ENCODE measurements around the gene RER1.
A peak's percentile ranks its signal among the peaks of the same experiment; 100 is the strongest.

The RER1 gene

DNA sequence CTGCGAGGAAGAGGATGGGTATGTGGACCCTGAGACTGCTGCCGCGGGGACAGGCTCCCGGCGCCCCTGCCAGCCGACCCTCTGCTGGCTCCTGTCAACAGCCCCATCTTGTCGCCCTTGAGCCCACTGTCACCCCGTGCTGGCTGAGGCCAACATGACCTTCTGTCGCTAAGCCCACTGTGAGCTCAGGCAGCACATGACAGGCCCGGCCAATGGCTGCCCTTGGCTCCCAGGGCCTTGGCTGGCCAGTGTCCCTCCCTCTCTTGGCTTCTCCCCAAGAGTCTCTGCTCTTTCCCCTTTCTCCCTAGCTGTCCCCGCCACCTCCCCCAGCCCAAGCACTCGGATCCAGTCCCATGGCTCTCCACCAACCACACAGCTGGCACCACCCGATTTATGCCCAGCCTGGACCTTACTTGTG, 17.2 kb downstream of the RER1 start:
- DNase-seq: no peak

- no peak for DNase-seq
These were observed 18.1 kb downstream of the RER1 start for GRCh38 chr1:2409745-2410144.

- no peak for DNase-seq
These were observed 20.3 kb downstream of the RER1 start for GRCh38 chr1:2411801-2412394.

GRCh38 chr1:2412395-2412772, 20.7 kb downstream of the RER1 start, which contains the start of gene PEX10:
Gene PEX10, minus strand, starts transcription at chr1:2412564. Its CDS starts 62 bp downstream, at chr1:2412502.
- DNase-seq: peak; percentile 97

- no peak for DNase-seq
These were observed 21.3 kb downstream of the RER1 start for GRCh38 chr1:2412773-2413494.

- DNase-seq: no peak
These were observed 22.1 kb downstream of the RER1 start for GRCh38 chr1:2413495-2414296.

GRCh38 chr1:2414297-2414958, 22.8 kb downstream of the RER1 start:
- DNase-seq: peak; percentile 71

DNA sequence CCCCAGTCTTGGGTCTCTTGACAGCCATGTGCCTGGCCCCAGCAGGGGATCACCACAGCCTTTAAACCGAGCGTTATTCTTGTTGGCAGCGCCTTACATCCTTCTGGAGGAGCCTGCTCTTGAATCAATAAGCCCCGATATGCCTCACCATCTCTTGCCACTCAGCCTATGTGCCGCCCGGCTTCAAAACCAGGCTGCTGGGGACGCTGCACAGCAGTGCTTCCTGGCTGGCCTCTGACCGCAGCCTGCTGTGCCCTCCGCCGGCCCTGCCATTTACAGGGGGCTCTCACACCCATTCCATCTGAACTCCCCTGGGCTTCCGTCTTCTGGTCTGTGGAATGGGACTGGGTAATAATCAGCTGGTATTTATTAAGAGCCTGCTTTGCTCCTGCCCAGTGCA, 23.7 kb downstream of the RER1 start:
- no peak for DNase-seq

- no peak for DNase-seq
These were observed 24.2 kb downstream of the RER1 start for GRCh38 chr1:2415801-2416208.

DNA sequence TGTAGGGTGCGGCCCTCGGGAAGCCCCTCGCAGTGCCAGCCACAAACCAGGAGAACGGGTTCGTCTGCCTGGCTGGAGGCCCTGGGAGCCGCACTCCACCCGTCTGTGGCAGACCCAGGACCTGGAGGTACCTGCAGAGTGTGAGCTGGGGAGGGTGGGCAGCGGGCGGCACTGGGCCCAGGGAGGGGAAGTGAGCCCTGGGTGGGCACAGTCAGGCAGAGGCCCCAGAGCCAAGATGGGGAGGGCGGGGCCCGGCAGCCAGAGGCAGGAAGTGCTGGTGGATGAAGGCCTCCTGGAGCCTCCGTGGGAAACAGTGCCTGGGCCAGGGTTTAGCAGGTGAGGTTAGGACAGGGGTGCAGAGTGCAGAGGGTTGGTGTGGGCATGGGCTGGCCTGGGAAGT, 24.8 kb downstream of the RER1 start:
- DNase-seq: no peak

DNA sequence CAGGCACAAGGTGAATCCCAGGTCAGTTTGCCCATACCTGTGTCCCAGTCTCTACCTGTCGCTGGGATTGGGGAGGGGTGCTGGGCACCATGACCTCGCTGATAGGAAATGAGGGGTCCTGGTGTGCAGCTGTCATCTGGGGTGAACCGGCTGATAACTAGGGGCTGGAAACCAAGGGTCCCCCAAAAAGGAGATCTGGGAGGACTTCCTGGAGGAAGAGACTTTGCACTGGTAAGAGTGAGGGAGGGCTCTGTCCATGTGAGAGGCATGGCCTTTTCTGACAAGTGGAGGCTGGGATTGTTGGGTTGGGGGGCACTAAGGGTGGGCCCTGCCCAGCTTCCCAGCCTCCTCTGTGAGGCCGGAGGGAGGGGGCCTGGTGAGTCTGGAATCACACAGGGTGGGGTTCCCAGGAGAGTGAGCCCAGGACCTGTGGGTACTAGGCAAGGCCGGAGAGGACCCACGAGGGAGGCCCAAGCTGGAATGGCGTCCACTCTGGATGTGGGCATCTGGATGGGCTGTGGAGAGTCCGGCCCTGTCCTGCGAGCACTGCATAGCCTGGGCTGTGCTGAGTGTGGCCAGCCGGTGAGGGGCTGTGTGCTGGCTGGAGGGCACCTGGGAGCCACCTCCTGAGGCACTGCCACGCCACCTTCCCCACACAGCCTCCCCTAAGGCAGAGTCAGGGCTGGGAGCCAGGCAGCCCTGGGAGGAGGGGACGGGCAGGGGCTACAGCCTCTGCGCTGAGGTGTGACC, 25.6 kb downstream of the RER1 start:
- DNase-seq: no peak

DNA sequence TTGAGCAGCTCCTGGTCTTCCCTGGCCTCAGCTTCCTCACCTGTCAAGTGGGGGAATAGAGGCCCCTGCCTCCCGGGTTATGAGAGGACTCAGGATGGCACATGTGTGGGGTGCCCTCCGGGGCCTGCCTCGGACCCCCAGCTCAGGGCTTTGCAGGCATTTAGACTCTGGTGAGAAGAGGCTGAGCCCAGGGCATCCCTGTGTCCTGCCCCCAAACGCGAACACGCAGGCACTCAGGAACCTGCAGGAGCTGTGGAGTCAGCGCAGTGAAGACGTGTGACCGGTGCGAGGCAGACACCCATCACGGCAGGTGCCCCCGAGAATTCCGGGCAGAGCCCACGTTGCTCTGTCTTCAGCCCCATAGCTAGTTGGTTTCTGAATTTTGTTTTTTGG, 26.2 kb downstream of the RER1 start:
- DNase-seq: no peak

DNA sequence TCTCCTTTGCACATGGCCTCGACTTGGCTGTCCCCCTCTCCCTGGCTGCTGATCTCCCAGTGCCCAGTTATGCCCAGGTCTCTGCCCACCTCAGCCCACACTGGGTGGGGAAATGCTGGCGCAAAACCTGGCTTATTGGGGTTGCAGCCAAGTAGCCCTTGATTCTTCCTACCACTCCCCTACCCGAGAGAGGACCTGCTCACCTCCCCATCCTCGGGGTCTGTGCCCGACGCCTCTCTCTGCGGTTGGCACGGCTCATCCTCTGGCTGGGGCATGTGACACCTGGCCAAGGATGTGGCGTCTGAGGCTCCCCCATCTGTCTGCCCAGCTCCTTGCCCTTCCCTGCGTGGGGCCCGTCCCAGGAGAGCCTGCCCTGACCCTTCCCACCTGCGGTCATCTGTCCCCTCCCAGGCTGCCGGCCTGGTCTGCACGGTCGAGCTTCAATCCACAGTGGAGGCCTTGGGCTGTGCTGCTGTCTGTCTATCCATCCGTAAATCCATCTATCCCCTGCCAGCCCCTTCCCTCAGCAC, 27.2 kb downstream of the RER1 start:
- DNase-seq: no peak

- no peak for DNase-seq
These were observed 27.8 kb downstream of the RER1 start for GRCh38 chr1:2419416-2419815.

- no peak for DNase-seq
These were observed 30.9 kb downstream of the RER1 start for GRCh38 chr1:2422523-2422922.

DNA sequence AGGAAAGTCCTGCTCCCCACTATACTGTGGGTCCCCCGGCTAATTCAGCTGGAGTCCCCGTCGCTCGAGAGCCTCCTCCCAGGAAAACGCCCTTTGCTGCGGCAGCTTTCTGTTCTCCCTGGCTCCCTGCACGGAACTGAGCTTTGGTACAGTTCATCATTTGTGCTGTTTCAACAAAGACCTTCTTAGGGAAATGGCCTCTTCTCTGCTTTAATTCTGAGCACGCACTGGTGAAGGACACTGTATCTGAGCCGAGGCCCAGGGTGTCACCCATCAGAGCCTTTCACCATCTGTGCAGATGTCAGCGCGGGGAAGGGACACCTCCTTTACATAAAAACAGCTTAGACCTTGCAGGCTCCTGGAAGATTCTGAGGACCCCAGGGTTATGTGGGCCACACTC, 34.3 kb downstream of the RER1 start:
- DNase-seq: no peak

- DNase-seq: no peak
These were observed 34.9 kb downstream of the RER1 start for GRCh38 chr1:2426540-2426939.

GRCh38 chr1:2427051-2427450, 35.4 kb downstream of the RER1 start:
- DNase-seq: no peak

DNA sequence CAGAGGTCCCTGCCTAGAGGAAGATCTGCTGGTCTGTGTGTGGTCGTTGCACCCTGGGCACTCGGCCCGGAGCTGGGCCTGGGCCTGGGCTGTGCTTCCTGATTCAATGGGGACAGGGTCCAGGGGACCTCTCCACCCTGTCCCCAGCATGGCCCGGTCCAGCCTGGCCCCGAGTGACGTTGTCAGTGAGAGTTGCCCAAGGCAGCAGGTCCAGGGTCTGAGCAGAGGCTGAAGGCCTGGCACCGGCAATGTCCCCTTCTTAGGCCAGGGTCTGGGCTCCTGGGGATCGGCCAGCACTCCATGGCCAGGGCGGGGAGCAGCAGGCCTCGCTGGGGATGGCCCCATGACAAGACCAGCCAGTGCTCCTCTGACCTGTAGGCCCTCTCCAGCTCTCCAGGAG, 36.3 kb downstream of the RER1 start:
- DNase-seq: no peak

- no peak for DNase-seq
These were observed 36.8 kb downstream of the RER1 start for GRCh38 chr1:2428490-2428889.

- DNase-seq: no peak
These were observed 38.3 kb downstream of the RER1 start for GRCh38 chr1:2429780-2430591.

- DNase-seq: no peak
These were observed 38.9 kb downstream of the RER1 start for GRCh38 chr1:2430592-2430973.

Measured in T1000 (cell line).